HFFc6 (cell line): ENCODE data around the gene TMEM203. TPM values are rescaled to one million over a fixed set of nuclear protein-coding genes. Genes with fewer than 3 reads are reported as not detected.

ENCODE experiments used
- DNase-seq: peaks from one replicate; pipeline ENCODE4 v3.0.0-alpha.2; 2018
- H3K27ac Mint-ChIP-seq: 2 replicates; pipeline ENCODE4 v1.8.0; 2020; ENCODE audit warnings: mild to moderate bottlenecking, mixed read lengths
- H3K27me3 Mint-ChIP-seq: 2 replicates; pipeline ENCODE4 v1.8.0; 2021; ENCODE audit warnings: mild to moderate bottlenecking, moderate library complexity, mixed read lengths; ENCODE audit not compliant: insufficient read depth
- H3K36me3 Mint-ChIP-seq: 2 replicates; pipeline ENCODE4 v1.8.0; 2021; ENCODE audit warnings: low read depth, mixed read lengths
- H3K4me1 Mint-ChIP-seq: 2 replicates; pipeline ENCODE4 v1.8.0; 2020; ENCODE audit warnings: low read depth, mixed read lengths
- H3K4me3 Mint-ChIP-seq: 2 replicates; pipeline ENCODE4 v1.8.0; 2020; ENCODE audit warnings: mild to moderate bottlenecking, moderate library complexity, mixed read lengths
- H3K9me3 Mint-ChIP-seq: 2 replicates; pipeline ENCODE4 v1.8.0; 2020; ENCODE audit warnings: mild to moderate bottlenecking, mixed read lengths
- total RNA-seq, 6 experiments: library from RNA; stranded (reverse); fragmentation: NEBNext Ultra II Directional; extraction: Animal tissue kit (Norgen Biotek cat#: 25700); gene quantifications; 2 replicates in 1 of 6; 3 replicates in 5 of 6; pipeline ENCODE4 v1.2.3, GENCODE V29; 2021
- TF ChIP-seq, protein P1 (sequence below): fragments of 200-600 bp; sonication (generic); IDR thresholded peaks from 2 replicates; pipeline ENCODE4 v1.5.0; 2021; ENCODE audit warnings: antibody characterized with exemption, mild to moderate bottlenecking

Gene TMEM203
- total RNA-seq, 6 experiments from 2014 or later, result 38.7 to 47.4 (median 40.1) TPM

DNA sequence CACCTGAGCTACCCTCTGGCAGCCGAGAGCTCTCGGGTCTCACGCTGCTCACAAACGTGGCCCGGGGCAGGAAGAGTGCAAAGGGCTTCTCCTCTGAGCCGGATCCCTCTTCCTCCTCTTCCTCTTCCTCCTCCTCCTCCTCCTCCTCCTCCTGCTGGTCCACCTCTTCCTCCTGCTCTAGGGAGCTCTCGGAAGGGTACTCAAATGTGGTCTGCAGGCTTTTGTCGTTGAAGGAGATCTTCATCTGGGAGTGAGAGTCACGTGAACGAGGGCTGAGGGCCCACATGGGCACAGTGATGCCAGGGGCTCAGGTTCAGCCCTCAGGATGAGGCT, 13.0 kb downstream of the TMEM203 start:
- H3K4me1 Mint-ChIP-seq, result peaks cover 20% of the 10 kb centered on the region
- no peaks in the 10 kb centered on the region for H3K9me3 Mint-ChIP-seq
- H3K27me3 Mint-ChIP-seq, result peaks cover 3% of the 10 kb centered on the region
- H3K27ac Mint-ChIP-seq, result no peak overlapping the region; the same call in 1 of the 2 replicates
- DNase-seq, result no peak
- no peak overlapping the region for H3K4me3 Mint-ChIP-seq
- TF ChIP-seq, protein P1, sequence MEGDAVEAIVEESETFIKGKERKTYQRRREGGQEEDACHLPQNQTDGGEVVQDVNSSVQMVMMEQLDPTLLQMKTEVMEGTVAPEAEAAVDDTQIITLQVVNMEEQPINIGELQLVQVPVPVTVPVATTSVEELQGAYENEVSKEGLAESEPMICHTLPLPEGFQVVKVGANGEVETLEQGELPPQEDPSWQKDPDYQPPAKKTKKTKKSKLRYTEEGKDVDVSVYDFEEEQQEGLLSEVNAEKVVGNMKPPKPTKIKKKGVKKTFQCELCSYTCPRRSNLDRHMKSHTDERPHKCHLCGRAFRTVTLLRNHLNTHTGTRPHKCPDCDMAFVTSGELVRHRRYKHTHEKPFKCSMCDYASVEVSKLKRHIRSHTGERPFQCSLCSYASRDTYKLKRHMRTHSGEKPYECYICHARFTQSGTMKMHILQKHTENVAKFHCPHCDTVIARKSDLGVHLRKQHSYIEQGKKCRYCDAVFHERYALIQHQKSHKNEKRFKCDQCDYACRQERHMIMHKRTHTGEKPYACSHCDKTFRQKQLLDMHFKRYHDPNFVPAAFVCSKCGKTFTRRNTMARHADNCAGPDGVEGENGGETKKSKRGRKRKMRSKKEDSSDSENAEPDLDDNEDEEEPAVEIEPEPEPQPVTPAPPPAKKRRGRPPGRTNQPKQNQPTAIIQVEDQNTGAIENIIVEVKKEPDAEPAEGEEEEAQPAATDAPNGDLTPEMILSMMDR, result no peak
- no peaks in the 10 kb centered on the region; the same call in none of the 2 replicates for H3K36me3 Mint-ChIP-seq

- Mint-ChIP-seq H3K4me1 (peaks cover 26% of the 10 kb centered on the region), H3K9me3 (no peaks in the 10 kb centered on the region), H3K36me3 (no peaks in the 10 kb centered on the region; the same call in none of the 2 replicates), H3K4me3 (no peak overlapping the region), H3K27me3 (peaks cover 1% of the 10 kb centered on the region), H3K27ac (no peak overlapping the region; the same call in 1 of the 2 replicates)
- DNase-seq, result no peak
- TF ChIP-seq, protein P1, result no peak
Measured at GRCh38 chr9:137191691-137192447, 13.6 kb downstream of the TMEM203 start.

DNA sequence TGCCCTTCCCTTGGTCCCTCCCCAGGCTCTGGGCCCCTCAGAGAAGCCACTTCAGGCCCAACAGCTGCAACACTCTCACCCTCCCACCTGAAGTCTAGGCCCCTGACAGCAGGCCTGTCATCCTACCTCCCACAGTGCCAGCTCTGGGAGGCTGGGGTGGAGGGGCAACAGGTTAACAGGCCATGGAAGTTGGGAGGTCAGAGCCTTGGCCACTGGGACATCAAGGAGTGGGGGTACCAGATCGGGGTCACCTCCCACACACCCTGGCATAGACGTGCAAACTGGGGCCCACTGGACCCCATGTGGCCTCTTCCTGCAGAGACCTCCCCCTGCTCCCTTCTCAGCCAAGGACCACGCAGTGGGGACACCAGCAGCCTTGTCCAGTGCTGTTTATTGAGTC, 14.2 kb downstream of the TMEM203 start:
- peaks cover 1% of the 10 kb centered on the region for H3K27me3 Mint-ChIP-seq
- H3K9me3 Mint-ChIP-seq, result no peaks in the 10 kb centered on the region
- no peaks in the 10 kb centered on the region; the same call in none of the 2 replicates for H3K36me3 Mint-ChIP-seq
- DNase-seq, result no peak
- H3K4me1 Mint-ChIP-seq, result peaks cover 32% of the 10 kb centered on the region
- H3K4me3 Mint-ChIP-seq, result no peak overlapping the region
- TF ChIP-seq, protein P1, result no peak
- no peak overlapping the region; the same call in 1 of the 2 replicates for H3K27ac Mint-ChIP-seq

GRCh38 chr9:137190315-137190856, 15.1 kb downstream of the TMEM203 start:
- Mint-ChIP-seq H3K4me1 (peaks cover 32% of the 10 kb centered on the region), H3K27ac (peak overlapping the region; percentile 42; the same call in 1 of the 2 replicates), H3K9me3 (no peaks in the 10 kb centered on the region), H3K27me3 (peaks cover 1% of the 10 kb centered on the region), H3K36me3 (no peaks in the 10 kb centered on the region; the same call in none of the 2 replicates), H3K4me3 (peak overlapping the region; percentile 97)
- no peak for DNase-seq
- TF ChIP-seq, protein P1, result peak; percentile 38

DNA sequence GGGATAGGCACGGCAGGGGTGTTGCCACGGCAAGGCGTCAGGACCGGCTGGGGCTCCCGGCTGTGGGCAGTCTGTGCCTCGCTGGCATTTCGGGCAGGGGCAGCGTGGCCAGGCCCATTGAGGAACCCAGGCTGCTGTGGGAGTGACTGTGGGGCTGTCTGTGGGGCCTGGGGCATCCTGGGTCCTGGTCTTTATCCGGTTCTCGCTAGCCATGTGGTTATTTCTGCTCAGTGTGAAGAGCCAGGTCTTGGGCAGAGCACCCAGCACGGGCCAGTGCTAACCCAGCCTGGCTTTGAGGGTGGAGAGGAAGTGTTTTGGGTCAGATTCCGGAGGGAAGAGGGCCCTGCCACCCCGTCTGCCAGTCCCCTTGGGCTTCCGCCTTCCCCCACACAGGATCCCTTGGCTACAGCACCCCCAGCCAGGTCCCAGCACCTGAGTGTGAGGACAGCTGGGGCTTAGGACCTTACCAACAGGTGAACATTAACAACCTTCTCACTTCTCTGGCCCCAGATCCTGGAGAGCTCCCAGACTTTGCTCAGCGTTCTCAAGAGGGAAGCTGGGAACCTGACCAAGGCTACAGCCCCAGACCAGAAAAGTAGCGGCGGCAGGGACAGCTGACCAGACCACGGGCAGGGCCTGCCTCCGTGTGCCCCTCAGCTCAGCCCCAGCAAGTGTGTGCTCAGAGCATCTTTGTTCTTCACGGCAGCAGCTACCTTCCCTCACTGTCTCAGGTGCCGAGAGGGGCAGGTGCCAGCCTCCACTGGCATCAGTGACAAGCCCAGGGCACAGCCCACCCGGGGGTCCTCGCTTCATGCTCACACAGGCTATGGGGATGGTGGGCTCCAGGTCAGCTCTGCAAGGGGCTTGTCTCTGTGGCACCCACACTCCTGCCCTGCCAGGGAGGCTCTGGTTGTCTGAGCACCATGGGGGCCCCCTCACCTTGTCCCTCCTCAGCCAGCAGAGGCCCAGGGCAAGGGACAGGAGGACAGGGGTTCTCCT, 15.9 kb downstream of the TMEM203 start:
- Mint-ChIP-seq H3K9me3 (no peaks in the 10 kb centered on the region), H3K36me3 (no peaks in the 10 kb centered on the region; the same call in none of the 2 replicates), H3K4me3 (peak overlapping the region; percentile 97), H3K4me1 (peaks cover 32% of the 10 kb centered on the region), H3K27me3 (peaks cover 1% of the 10 kb centered on the region), H3K27ac (peak overlapping the region; percentile 94)
- DNase-seq, result no peak
- TF ChIP-seq, protein P1, result no peak; the same call in 1 of the 2 replicates
